ENCODE data around the gene NARS2. TPM values are rescaled to one million over a fixed set of nuclear protein-coding genes. Genes with fewer than 3 reads are reported as not detected.

Gene NARS2
- total and polyA plus RNA-seq, 9 of the 15 experiments (the other 6 are each of a cell fraction or from before 2014, with no cell fraction given): 26.8 to 48.0 (median 34.2) TPM

DNA sequence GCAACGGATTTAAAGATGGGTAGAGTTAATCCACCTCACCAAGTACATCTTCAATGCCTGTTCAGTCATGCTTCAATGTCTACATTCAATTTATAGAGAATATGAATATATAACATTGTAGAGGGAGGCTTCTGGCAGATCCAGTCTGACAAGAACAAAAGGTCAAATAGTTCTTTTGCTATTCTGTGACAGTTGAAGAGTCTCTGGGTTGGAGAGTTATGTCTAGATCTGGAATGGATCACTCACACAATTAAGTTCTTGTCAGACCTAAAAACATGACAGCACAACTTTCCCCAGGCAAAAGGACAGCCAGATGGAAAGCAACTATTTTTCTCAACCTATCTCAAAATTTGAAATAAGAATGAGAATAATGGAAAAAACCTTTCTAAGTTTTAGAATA lies 141.7 kb downstream of the NARS2 start:
- Histone ChIP-seq H4K20me1 (replicated peaks; ENCODE audit: control insufficient read depth, insufficient read depth, low read length) (no peaks in the 10 kb centered on the region), H3K79me2 (ENCODE audit: control insufficient read depth, insufficient read depth, low read length) (no peaks in the 10 kb centered on the region), H2AFZ (ENCODE audit: low read depth, low read length) (no peak overlapping the region), H3K9me1 (ENCODE audit: control insufficient read depth, insufficient read depth, low read length) (no peaks in the 10 kb centered on the region), H3K9me3 (replicated peaks; ENCODE audit: control insufficient read depth, insufficient read depth, low read depth, low read length) (no peaks in the 10 kb centered on the region), H3K36me3 (ENCODE audit: control insufficient read depth, insufficient read depth, low read length) (peaks cover 9% of the 10 kb centered on the region; the same call in 2 of the 3 replicates), H3K27me3 (ENCODE audit: control insufficient read depth in 2 of 2, insufficient read depth in 2 of 2, low read length in 2 of 2) (no peaks in the 10 kb centered on the region), H3K27ac (ENCODE audit: extremely low read depth, low read depth, low read length) (no peak overlapping the region), H3K4me3 (no peak overlapping the region), H3K9ac (ENCODE audit: insufficient read depth in 1 of 2, low read depth in 2 of 2, low read length in 2 of 2) (no peak overlapping the region), H3K4me2 (ENCODE audit: insufficient read depth, low read length) (no peak overlapping the region), H3K4me1 (replicated peaks in 1 of 2; ENCODE audit: control insufficient read depth in 2 of 2, insufficient read depth in 2 of 2, low read length in 2 of 2) (peaks cover 12 to 24% of the 10 kb centered on the region in 2 experiments; a peak in 4 of 5 replicates)
- ChIA-PET CTCF (ENCODE audit: low intra/inter-chr PET ratio) (interaction anchor here (3.7 kb wide), 1 partner anchor 204 kb away, joined by 18 read pairs; no protein-coding TSS in a partner anchor), POLR2A (no interaction called here)
- no peak for DNase-seq (ENCODE audit: extremely low read depth in 1 of 4, low spot score in 3 of 4)
- no peak for ATAC-seq
- FAIRE-seq: no peak
- no TSS peak for BruUV-seq (replicated peaks)
- TF ChIP-seq ESRRA (IDR thresholded peaks at IDR 0.05; ENCODE audit: borderline replicate concordance, low read depth): no peak
- TF ChIP-seq TCF3 (CRISPR knock-in tag; IDR thresholded peaks at IDR 0.05): no peak
- no peak for TF ChIP-seq ADNP (tag; IDR thresholded peaks at IDR 0.05)
- TF ChIP-seq ZNF175 (CRISPR knock-in tag; IDR thresholded peaks at IDR 0.05; ENCODE audit: low read depth): no peak
- TF ChIP-seq, protein P1, sequence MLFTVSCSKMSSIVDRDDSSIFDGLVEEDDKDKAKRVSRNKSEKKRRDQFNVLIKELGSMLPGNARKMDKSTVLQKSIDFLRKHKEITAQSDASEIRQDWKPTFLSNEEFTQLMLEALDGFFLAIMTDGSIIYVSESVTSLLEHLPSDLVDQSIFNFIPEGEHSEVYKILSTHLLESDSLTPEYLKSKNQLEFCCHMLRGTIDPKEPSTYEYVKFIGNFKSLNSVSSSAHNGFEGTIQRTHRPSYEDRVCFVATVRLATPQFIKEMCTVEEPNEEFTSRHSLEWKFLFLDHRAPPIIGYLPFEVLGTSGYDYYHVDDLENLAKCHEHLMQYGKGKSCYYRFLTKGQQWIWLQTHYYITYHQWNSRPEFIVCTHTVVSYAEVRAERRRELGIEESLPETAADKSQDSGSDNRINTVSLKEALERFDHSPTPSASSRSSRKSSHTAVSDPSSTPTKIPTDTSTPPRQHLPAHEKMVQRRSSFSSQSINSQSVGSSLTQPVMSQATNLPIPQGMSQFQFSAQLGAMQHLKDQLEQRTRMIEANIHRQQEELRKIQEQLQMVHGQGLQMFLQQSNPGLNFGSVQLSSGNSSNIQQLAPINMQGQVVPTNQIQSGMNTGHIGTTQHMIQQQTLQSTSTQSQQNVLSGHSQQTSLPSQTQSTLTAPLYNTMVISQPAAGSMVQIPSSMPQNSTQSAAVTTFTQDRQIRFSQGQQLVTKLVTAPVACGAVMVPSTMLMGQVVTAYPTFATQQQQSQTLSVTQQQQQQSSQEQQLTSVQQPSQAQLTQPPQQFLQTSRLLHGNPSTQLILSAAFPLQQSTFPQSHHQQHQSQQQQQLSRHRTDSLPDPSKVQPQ (CRISPR knock-in tag; IDR thresholded peaks at IDR 0.05; ENCODE audit: borderline replicate concordance): no peak
- no peak for TF ChIP-seq ZNF780A (CRISPR knock-in tag; IDR thresholded peaks at IDR 0.05)
- TF ChIP-seq, protein P2, sequence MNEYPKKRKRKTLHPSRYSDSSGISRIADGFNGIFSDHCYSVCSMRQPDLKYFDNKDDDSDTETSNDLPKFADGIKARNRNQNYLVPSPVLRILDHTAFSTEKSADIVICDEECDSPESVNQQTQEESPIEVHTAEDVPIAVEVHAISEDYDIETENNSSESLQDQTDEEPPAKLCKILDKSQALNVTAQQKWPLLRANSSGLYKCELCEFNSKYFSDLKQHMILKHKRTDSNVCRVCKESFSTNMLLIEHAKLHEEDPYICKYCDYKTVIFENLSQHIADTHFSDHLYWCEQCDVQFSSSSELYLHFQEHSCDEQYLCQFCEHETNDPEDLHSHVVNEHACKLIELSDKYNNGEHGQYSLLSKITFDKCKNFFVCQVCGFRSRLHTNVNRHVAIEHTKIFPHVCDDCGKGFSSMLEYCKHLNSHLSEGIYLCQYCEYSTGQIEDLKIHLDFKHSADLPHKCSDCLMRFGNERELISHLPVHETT (CRISPR knock-in tag; conservative IDR thresholded peaks at IDR 0.05 in 1 of 2, IDR thresholded peaks at IDR 0.05 in 1 of 2): no peak
- TF ChIP-seq RBM22 (IDR thresholded peaks at IDR 0.05; ENCODE audit: low read depth, low read length, poor library complexity, severe bottlenecking): no peak
- intact Hi-C loops (cut with micrococcal nuclease) (no loop called here), in situ Hi-C loops (cut with MboI) (no loop called here)
- 78% methylated on average over 1 of the region's 1 CpG for WGBS (ENCODE audit: insufficient coverage, low coverage, missing lambda C conversion rate)

All from K562 (cell line).